Gastroesophageal sphincter (tissue), 3 donors: ENCODE measurements around the gene ENOX1.

ENCODE experiments used
- EP300 ChIP-seq: sonication (generic); formaldehyde crosslinking; IDR thresholded peaks from one replicate; pipeline ENCODE4 v1.6.1; 2017; ENCODE audit warnings: antibody characterized with exemption, mild to moderate bottlenecking
- POLR2A ChIP-seq, 2 donors: fragments of 450-650 bp; IDR thresholded peaks; one replicate each; pipeline ENCODE4 v1.6.1; 2017; ENCODE audit warnings: antibody characterized with exemption in 2 of 2, mild to moderate bottlenecking in 2 of 2, moderate library complexity in 1 of 2
- POLR2AphosphoS5 ChIP-seq: sonication (generic); formaldehyde crosslinking; IDR thresholded peaks from one replicate; pipeline ENCODE4 v1.6.1; 2017; ENCODE audit warnings: antibody characterized with exemption
- TF ChIP-seq, protein P1 (sequence below), 4 experiments: fragments of 200-600 bp in 2 of 4; fragments of 450-650 bp in 2 of 4; sonication (generic) in 1 of 4; IDR thresholded peaks; one replicate each; pipeline ENCODE4 v1.5.1; 2017 to 2019; ENCODE audit warnings: antibody characterized with exemption in 4 of 4, mild to moderate bottlenecking in 2 of 4, moderate library complexity in 2 of 4

- TF ChIP-seq, protein P1, sequence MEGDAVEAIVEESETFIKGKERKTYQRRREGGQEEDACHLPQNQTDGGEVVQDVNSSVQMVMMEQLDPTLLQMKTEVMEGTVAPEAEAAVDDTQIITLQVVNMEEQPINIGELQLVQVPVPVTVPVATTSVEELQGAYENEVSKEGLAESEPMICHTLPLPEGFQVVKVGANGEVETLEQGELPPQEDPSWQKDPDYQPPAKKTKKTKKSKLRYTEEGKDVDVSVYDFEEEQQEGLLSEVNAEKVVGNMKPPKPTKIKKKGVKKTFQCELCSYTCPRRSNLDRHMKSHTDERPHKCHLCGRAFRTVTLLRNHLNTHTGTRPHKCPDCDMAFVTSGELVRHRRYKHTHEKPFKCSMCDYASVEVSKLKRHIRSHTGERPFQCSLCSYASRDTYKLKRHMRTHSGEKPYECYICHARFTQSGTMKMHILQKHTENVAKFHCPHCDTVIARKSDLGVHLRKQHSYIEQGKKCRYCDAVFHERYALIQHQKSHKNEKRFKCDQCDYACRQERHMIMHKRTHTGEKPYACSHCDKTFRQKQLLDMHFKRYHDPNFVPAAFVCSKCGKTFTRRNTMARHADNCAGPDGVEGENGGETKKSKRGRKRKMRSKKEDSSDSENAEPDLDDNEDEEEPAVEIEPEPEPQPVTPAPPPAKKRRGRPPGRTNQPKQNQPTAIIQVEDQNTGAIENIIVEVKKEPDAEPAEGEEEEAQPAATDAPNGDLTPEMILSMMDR (IDR thresholded peaks at IDR 0.05): no peak
- TF ChIP-seq POLR2AphosphoS5 (no peak), POLR2A (IDR thresholded peaks at IDR 0.05) (no peak), EP300 (no peak)
Observed at GRCh38 chr13:43426355-43426754, 360.4 kb downstream of the ENOX1 start.
